Hepatocyte (in vitro differentiated cells): ENCODE results near the gene CCSER2.

Experiments
- CTCF ChIP-seq: fragments of 200-600 bp; sonication (generic); IDR thresholded peaks from 2 replicates; pipeline ENCODE4 v1.5.1; 2016; ENCODE audit warnings: antibody characterized with exemption, mild to moderate bottlenecking; ENCODE audit not compliant: poor library complexity
- EZH2 ChIP-seq: fragments of 200-600 bp; sonication (generic); IDR thresholded peaks from 2 replicates; pipeline ENCODE4 v1.6.1; 2016; ENCODE audit warnings: antibody characterized with exemption, mild to moderate bottlenecking, borderline replicate concordance
- EZH2phosphoT487 ChIP-seq: fragments of 200-600 bp; sonication (generic); IDR thresholded peaks from one replicate; pipeline ENCODE4 v1.6.1; 2018; ENCODE audit warnings: antibody characterized with exemption, mild to moderate bottlenecking, low read depth, moderate library complexity; ENCODE audit not compliant: unreplicated experiment, severe bottlenecking

GRCh38 chr10:84412482-84412881 is 84.1 kb downstream of the CCSER2 start:
- no peak for TF ChIP-seq EZH2
- TF ChIP-seq CTCF, result no peak
- TF ChIP-seq EZH2phosphoT487, result no peak
